OCI-M2 (cell line): ENCODE data around the gene ANO5.
"Not testable (repeated sequence)": the region's sequence is repeated elsewhere in the genome, so short reads cannot be mapped to it uniquely, and the experiment has no call there.

Source experiments
- DNase-seq: peaks from one replicate; lab custom pipeline; 2025; ENCODE audit not compliant: unreplicated experiment; lab: John Stamatoyannopoulos, UW

Gene ANO5

GRCh38 chr11:22197139-22198005, 4.5 kb downstream of the ANO5 start:
- no peak for DNase-seq

GRCh38 chr11:22199243-22199642, 6.4 kb downstream of the ANO5 start:
- DNase-seq = no peak

GRCh38 chr11:22203281-22203680, 10.4 kb downstream of the ANO5 start:
- DNase-seq = no peak

- no peak for DNase-seq
These were observed 14.3 kb downstream of the ANO5 start for GRCh38 chr11:22207162-22207561.

GRCh38 chr11:22208151-22208858, 15.4 kb downstream of the ANO5 start:
- no peak for DNase-seq

GRCh38 chr11:22216940-22217339, 24.1 kb downstream of the ANO5 start:
- no peak for DNase-seq

- DNase-seq = no peak
These were observed 28.3 kb downstream of the ANO5 start for GRCh38 chr11:22221143-22221542.

GRCh38 chr11:22225190-22225589, 32.3 kb downstream of the ANO5 start:
- DNase-seq = no peak

GRCh38 chr11:22234743-22235142, 41.9 kb downstream of the ANO5 start:
- no peak for DNase-seq

- no peak for DNase-seq
These were observed 52.2 kb downstream of the ANO5 start for GRCh38 chr11:22244986-22245592.

- DNase-seq = no peak
These were observed 54.1 kb downstream of the ANO5 start for GRCh38 chr11:22246992-22247391.

GRCh38 chr11:22249871-22250270, 57.0 kb downstream of the ANO5 start:
- no peak for DNase-seq

GRCh38 chr11:22256876-22257275, 64.0 kb downstream of the ANO5 start:
- no peak for DNase-seq

GRCh38 chr11:22263613-22264012, 70.7 kb downstream of the ANO5 start:
- no peak for DNase-seq

GRCh38 chr11:22268983-22269624, 76.2 kb downstream of the ANO5 start:
- not testable (repeated sequence) for DNase-seq

- DNase-seq = no peak
These were observed 80.9 kb downstream of the ANO5 start for GRCh38 chr11:22273781-22274180.

GRCh38 chr11:22275600-22275999, 82.7 kb downstream of the ANO5 start:
- DNase-seq = no peak

GRCh38 chr11:22276535-22276934, 83.7 kb downstream of the ANO5 start:
- no peak for DNase-seq

GRCh38 chr11:22284991-22285390, 92.1 kb downstream of the ANO5 start:
- not testable (repeated sequence) for DNase-seq

GRCh38 chr11:22302368-22302767, 109.5 kb downstream of the ANO5 start:
- no peak for DNase-seq

- no peak for DNase-seq
These were observed 111.6 kb downstream of the ANO5 start for GRCh38 chr11:22304337-22304961.
